HG03175 (cell line): Measurements from ENCODE around the gene BRD4.

Source experiments
- ATAC-seq: cut with Tn5 transposase; IDR thresholded peaks from one replicate; pipeline ENCODE4 v1.9.1; 2021; ENCODE audit warnings: mild to moderate bottlenecking, moderate library complexity; ENCODE audit not compliant: unreplicated experiment

Gene BRD4

DNA sequence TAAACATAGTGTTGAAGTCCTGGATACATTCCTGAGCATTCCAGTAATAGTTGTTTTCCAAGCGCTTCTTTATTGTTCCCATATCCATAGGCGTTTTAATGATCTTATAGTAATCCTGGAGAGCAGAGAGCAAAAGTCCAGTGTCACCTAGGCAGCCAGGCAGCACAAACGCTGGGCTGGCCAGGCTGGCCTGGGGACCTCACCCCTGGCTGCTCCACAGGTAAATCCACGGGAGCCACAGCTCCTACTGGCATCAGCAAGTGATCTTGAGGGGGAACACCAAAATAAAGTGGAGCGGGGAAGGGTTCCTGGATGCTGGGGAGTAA is 63.4 kb downstream of the BRD4 start:
- no peak for ATAC-seq

DNA sequence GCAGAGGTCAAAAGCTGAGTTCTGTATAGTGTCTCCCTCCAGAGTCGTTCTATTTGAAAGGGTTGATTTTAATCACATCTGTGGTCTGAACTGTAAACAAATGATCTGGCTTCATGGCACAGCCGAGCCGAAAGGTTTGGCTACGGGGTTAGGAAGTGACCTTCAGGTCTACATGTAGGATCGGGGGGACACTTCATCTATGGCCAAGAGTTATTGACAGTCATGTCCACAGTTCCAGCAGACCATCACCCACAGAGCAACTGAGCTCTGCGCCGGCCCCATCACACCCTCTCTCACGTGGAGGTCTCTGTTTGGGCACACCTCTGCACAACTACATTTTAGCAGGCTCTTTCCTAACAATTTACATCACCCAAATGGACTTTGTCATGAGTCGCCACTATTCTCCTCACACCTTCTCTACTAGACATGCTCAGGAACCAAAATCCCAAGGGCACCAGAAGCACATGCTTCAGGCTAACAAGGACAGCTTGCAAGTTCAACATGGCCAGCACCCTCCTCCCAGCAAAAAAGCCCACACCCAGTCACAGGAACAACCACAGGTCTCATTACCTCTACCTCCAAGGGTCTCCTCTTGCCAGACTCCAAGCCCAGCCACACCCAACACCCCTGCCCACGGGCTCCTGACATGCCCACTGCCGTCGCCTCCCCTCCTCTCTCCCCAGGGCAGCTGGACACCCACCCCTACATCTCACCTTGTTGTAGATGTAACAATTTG is 64.0 kb downstream of the BRD4 start:
- ATAC-seq: no peak

DNA sequence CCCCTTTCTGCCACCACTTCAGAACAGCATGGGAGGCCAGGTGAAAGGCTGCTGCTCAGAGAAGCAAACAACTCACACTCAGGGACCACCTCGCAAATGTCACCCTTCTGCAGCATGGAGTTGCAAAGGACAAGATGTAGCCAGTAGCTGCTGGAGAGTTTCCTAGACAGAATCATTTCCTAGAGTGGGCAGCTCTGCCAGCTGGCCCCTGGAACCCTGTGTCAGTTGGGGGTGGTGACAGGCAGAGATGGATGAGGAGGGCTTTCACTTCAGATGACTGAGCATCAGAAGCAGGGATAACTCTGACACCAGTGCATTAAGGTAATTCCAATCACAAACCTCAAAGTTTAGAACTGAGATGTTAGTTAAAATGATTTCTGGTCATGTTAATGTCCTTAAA is 65.7 kb downstream of the BRD4 start:
- no peak for ATAC-seq

DNA sequence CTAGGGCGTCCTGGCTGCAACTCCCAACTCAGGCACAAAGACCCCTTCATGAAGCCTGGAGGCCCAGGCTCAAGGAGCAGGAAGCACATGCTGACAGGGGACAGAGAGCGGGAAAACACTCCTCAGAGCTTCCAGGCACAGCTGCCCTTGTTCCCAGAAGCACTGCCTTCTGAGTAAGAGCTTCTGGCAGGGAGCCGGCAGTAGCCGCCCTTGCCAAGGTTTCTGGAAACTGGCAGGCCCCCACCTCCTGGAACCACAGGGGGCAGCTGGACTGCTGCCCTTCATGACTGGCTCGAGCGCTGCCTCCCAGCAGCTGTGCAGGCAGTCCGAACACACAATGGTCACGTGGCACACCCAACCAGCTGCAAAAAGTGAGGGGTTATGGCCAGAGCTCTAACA is 66.5 kb downstream of the BRD4 start:
- ATAC-seq: no peak

DNA sequence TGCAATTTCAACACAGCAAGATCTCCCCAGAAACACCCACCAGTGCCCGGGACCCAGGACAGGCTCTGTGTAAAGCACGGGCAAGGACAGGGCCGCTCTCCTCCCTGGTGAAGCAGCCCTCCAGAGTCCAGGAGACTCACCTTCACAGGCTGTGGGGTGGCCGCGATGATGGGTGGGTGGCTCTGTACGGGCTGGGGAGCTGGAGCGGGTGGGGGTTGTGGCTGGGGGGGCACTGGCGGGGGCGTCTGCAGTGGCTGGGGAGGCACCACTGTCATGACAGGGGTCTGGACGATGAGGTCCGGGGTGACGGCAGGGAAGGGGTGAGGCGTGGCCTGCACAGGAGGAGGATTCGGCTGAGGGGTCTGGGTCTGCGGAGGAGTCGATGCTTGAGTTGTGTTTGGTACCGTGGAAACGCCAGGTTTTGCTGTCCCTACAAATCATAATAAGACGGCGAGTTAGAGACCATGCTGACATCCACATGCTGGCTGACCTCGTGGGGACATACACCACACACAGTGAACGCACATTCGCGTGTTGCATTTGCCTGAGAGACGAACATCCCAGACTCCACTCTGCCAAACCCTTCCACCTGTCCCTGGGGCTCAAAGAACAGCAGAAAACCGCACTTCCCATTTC is 67.0 kb downstream of the BRD4 start:
- no peak for ATAC-seq

DNA sequence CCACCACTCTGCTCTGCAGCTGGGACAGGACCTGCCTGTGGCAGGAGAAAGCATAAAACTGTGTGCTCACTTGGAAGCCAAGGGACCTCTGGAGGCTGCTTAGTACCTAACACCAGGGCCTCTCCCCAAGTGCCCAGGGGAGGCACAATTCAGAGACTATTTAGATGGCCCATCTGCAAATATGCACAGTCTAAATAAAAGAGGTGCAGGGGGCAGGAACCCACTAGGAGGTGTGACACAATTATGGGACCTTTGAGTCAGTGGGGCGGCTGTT is 67.5 kb downstream of the BRD4 start:
- ATAC-seq: no peak

DNA sequence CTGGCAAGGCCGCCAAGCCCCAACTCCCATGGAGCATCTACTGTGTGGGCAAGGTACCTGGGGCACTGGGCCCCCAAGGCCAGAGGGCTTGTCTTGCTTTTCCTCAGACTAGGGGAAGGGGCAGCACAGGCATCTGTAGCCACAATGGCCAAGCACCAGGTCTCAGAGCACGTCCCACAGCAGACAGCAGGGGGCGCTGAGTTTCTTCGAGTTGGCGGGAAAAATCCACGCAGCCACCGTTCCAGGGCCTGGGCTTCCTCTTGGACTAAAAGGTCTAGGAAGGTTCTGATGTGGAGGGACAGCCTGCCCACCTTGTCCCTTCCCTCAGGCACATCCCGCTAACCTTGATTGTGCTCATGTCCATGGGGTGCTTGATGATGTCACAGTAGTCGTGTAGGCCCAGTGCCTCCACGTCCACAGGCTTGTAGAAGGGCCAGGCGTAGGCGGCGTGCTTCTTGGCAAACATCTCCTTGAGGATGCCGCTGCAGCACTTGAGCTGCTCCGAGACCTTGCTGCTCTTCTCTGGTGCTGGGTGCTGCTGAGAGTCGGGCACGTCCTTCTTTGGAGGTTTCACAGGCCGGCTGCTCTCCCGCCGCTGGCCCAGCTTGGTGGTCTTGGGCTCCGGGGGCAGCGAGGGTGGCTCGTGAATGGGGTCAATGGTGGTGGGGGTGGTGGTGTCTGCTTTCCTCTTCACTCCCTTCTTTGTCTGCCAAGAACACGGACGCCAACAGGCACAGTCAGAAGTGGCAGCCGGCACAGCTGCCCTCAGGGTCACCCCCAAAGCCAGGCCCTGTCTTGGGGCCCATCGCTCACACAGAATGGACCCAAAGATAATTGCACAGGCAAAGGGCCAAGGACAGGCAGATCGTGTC is 68.0 kb downstream of the BRD4 start:
- ATAC-seq: no peak

DNA sequence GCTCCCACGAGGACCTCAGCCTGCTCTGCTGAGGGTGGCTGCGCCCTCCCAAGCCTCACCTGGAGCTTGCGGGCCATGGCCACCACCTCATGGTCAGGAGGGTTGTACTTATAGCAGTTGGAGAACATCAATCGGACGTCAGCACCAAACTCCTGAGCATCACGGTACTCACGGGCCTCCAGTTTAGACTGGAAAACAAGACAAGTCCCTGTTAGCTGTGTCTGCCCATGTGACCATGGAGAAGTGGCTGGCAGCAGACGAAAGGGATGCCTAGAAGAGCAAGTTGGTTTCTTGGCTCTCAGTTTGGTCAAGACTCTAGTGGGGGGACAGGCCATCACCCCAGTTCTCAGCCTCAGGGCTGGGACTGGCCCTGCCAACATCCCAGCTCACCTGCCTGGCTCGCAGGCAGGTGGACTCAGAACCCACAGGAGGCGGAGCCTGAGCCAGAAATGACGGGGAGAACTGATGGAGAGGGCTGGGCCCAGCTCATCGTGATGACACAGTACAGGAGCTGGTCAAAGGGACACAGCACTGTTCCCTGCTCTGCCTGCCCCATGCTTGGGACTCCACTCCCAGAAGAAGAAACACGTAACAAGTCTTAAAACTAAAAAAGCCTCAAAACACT is 68.9 kb downstream of the BRD4 start:
- ATAC-seq: no peak

DNA sequence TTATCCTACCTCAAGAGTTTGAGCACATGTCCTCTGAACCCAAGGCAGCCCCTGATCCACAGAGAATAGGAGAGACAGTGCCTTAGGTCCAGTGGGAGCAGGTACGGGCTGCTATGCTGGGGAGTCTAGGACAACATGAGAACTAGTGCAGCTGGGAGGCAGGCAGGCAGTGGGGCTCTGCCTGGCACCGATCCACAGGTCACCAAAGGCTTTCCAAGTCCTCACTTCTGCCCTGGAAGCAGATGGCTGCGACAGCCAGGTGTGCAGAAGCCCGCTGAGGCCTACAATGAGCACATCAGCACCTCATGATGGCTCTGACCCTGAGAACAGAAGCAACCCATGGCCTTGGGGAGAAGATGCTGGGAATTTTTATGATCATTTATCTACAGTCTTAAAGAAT is 70.3 kb downstream of the BRD4 start:
- no peak for ATAC-seq

DNA sequence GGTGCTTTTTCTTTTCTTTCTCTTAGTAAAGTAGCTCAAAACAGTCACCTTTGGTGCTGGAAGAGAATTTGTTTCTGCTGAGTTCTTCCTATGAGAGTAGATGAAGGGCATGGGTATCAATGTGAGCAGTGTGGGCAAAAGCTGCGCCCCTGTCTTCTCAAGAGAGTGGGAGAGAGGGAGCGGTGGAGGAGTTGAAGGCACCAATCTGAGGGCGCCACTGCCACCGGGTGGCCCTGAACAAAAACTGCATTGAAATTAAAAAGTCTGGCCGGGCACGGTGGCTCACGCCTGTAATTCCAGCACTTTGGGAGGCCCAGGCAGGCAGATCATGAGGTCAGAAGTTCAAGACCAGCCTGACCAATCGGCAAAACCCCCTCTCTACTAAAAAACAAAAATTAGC is 71.4 kb downstream of the BRD4 start:
- no peak for ATAC-seq

DNA sequence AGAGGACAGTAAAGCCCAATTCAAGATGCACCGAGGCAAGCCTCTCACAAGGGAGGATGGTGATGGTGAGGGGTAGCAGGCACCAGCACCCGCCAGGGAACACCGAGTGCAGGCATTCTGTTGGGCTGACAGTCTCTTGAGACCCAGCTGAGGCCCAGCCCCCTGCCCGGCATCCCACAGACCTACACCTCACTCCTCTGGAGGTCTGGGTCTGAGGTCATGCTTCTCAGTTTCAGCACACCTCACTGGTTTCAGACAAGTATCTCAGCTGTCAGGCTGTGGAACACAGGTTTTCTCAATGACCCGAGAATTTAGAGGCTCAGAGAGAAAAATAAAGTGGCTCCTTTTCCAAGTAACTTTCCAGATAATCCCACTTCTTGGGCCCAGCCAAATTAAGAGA is 72.4 kb downstream of the BRD4 start:
- no peak for ATAC-seq

DNA sequence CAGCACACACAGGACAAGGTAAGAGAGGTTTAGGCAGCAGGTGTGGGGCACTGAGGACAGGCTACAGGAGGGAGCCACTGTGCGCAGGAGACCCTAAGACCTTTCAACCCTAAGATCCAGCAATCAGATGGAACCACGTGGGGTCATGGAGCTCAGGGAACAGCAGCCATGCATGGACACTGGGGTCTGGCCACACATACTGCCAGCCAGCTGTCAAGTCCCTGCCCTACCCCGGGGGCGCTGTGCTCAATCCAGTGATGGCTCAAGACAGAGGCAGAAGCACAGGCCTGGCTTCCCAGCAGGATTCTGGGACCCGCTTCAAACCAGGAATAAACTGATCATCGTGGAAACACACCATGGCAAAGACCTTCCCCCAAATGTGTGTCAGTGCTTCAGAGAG is 74.6 kb downstream of the BRD4 start:
- no peak for ATAC-seq

DNA sequence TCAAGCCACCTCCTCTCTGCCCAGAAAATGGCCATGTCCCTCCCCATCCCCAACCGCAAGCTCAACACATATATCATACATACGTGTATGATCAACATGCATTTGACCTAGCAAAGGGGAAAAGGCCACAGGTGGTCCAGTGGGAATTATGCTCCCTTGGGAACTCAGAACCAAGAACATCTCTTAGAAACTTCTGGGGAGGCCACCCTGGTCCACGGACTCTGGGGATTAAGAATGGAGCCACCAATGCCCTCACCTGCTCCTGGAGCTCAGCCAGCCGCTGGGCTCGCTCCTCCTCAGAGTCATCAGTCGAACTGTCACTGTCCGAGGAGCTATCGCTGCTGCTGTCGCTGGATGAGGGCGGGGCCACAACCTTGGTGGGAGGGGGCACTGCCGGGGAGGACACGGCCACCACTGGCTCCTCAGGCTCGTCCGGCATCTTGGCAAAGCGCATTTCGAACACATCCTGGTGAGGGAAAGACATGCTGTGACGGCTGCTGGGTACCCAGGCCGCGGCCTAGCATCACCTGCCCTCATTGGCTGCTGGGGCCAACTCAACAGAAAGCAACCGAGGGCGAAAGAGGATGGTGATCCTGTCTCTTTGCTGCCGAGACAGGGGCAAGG is 75.5 kb downstream of the BRD4 start:
- ATAC-seq: no peak

DNA sequence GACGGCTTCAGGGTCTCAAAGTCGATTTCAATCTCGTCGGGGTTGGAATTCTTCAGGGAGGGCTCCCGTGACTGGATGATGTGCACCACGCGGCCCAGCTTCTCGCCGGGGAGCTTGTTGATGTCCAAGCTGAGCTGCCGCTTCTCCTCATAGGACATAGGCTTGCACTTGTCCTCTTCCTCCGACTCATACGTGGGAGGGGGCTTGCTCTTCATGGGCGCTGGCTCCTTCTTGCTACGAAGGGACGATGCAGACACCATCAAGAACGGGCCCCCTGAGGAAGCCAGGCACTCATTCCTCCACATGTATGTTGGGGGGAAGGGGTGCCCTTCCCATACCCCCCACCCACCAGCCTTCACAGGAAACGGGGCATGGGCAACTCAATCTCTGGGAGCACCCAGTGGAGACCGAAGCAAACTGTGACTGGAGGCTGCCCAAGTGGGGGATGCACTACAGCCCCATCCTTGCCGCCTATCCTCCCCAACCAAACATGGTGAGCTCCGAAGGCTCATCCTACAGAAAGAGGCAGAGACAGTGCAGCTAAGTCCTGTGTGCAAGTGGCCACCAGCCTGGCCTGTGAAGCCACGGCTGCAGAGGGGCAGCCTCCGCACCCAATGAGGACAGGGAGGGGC is 76.9 kb downstream of the BRD4 start:
- no peak for ATAC-seq

DNA sequence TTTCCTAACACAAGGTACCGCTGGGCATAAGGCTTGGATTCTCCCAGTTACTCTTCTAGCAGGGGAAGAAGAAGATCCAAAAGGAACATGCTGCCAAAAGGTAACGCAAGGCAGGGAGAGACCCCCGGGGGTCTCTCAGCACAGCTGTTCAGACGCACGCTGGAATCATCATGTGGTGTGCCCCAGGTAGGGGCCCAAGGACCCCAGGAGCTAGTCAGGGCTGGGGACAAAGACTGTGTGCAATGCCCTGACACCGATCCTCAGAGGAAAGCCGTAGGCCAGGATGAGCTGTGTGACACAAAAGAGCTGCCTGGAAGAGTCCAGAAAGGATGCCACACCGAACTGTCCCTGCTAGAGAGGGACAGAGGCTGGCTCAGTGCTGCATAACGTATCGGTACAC is 77.8 kb downstream of the BRD4 start:
- no peak for ATAC-seq

DNA sequence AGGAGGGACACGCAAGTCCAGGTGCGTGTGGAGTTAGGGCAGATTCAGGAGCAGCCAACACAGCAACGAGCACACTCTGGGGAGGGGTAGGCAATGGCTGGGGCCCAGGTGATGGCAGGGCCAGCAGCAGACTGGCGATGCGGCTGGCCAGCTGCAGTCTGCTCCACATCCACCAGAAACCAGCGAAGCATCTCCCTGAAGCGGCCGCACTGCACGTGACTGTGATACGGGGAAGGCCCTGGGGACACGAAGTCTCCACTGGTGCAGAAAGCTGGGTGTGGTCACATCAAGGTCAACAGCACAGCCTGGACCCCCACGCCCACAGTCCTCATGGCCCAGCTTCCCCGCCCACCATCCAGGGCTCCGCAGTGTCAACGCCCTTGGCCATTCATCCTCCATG is 78.8 kb downstream of the BRD4 start:
- ATAC-seq: no peak

DNA sequence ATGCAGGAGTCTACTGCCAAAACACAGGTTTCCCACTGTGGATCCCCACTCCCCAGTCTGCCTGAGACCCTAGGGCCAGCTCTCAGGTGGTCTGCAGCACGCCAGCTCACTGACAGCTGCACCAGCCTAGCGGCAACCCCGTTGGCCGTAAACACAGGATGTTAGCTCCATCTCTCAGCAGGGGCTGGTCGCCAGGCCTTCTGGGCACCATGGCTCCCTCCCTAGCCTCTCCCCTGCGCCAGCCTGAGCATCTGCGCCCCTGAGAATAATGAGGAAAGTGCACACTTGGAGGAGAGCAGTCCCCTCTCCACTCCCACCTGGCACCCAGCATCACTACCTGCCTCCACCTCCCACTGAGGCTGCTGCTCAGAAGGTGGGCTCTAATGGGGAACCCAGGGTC is 79.3 kb downstream of the BRD4 start:
- no peak for ATAC-seq

DNA sequence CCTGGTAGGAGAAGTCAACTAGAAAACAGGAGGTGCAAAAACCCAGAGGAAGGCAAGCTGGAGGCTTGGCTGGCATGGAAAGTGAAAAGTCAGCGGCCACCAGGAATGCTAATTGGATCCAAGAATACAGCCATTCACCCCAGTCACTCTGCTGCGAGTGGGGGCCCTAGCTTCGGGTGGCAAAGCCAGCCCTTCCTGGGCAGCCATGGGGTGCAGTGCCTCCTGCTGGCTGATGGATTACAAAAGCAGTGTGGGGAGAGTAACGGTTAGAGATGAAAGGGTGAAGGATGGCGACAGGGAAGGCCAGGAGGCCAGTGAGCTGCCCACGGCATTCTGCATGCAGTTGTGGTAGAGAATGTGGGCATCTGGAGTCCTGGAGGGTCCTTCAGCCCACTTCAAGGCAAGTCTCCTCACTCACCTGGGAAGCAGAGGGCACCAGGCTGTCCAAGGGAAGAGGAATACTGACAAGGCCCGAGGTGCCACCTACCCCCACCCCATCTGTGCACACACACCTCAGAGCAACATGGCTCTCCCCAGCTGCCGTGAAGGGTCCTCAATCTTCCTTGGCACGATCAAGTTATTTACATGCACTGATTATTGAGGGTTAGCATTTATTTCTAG is 79.8 kb downstream of the BRD4 start:
- ATAC-seq: no peak

DNA sequence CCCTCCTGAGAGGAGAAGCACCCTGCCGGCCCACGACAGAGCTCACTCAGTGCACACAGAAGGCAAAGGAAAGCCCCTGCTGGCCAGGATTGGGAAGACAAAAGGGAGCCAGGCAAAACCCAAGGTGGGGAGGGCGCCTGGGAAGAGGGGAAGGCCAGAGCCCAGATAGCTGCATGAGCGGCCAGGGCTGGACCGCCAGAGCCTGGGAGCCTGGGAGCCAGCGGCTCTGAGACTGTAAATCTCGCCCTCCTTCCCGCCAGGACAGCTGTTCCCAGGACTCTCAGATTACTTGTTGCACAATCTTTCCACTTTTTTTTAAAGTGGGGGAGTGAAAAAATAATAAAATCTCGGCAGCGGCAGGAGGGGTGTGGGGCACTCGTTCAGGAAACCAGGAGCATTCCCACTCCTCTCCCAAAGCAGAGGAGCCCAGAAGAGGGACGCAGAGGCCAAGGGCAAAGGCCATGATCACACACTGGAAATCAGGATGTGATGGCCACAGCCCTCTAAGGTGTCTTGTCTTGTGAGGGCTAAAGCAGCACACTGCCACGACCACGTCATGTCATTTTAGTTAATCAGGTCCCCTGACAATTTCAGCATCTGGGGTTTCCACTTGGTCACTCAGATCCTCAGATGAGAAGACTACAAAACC is 80.5 kb downstream of the BRD4 start:
- ATAC-seq: no peak
